H9 (cell line): Measurements from ENCODE around the gene CYSTM1. TPM values are rescaled to one million over a fixed set of nuclear protein-coding genes. Genes with fewer than 3 reads are reported as not detected.

Source experiments
- DNase-seq: peaks from one replicate; pipeline ENCODE4 v3.0.0-alpha.2; 2017
- H2AFZ ChIP-seq: one replicate; pipeline ENCODE4 v1.6.1; 2013; ENCODE audit warnings: mild to moderate bottlenecking, low read length, control low read depth, moderate library complexity
- H2AK5ac ChIP-seq: 2 replicates; pipeline ENCODE4 v1.6.1; 2013; ENCODE audit warnings: low read length, control low read depth, mixed read lengths; ENCODE audit not compliant: insufficient read length
- H2BK120ac ChIP-seq: one replicate; pipeline ENCODE4 v1.6.1; 2013; ENCODE audit warnings: low read depth, mild to moderate bottlenecking, low read length, control low read depth, inconsistent platforms; ENCODE audit not compliant: poor library complexity, severe bottlenecking
- H2BK12ac ChIP-seq: 2 replicates; pipeline ENCODE4 v1.6.1; 2013; ENCODE audit warnings: low read length, control low read depth, mixed read lengths, low read depth; ENCODE audit not compliant: insufficient read length
- H2BK15ac ChIP-seq: 2 replicates; pipeline ENCODE4 v1.6.1; 2013; ENCODE audit warnings: low read depth, low read length, control low read depth
- H2BK20ac ChIP-seq: one replicate; pipeline ENCODE4 v1.6.1; 2013; ENCODE audit warnings: low read depth, mild to moderate bottlenecking, low read length, control low read depth, inconsistent platforms; ENCODE audit not compliant: poor library complexity, severe bottlenecking
- H2BK5ac ChIP-seq: 2 replicates; pipeline ENCODE4 v1.6.1; 2013; ENCODE audit warnings: low read length, control low read depth, mixed read lengths; ENCODE audit not compliant: insufficient read length
- H3K14ac ChIP-seq: 2 replicates; pipeline ENCODE4 v1.6.1; 2013; ENCODE audit warnings: low read length, control low read depth; ENCODE audit not compliant: insufficient read depth
- H3K18ac ChIP-seq: 2 replicates; pipeline ENCODE4 v1.6.1; 2013; ENCODE audit warnings: low read depth, mild to moderate bottlenecking, mixed read lengths, low read length, control low read depth; ENCODE audit not compliant: insufficient read length
- H3K23ac ChIP-seq: 2 replicates; pipeline ENCODE4 v1.6.1; 2013; ENCODE audit warnings: low read length, control low read depth, mixed read lengths, low read depth; ENCODE audit not compliant: insufficient read length
- H3K23me2 ChIP-seq: 2 replicates; pipeline ENCODE4 v1.6.1; 2013; ENCODE audit warnings: low read depth, mild to moderate bottlenecking, mixed read lengths, low read length, control low read depth; ENCODE audit not compliant: insufficient read length, poor library complexity, severe bottlenecking
- H3K27ac ChIP-seq: 2 replicates; pipeline ENCODE4 v1.5.1; 2013; ENCODE audit warnings: low read length, control low read depth, mixed read lengths, low read depth; ENCODE audit not compliant: insufficient read length
- H3K27me3 ChIP-seq: 2 replicates; pipeline ENCODE4 v1.6.1; 2013; ENCODE audit warnings: low read length, control low read depth, inconsistent platforms; ENCODE audit not compliant: insufficient read depth
- H3K4ac ChIP-seq: 2 replicates; pipeline ENCODE4 v1.6.1; 2013; ENCODE audit warnings: low read depth, mild to moderate bottlenecking, control low read depth, inconsistent platforms, low read length, moderate library complexity
- H3K4me1 ChIP-seq: 2 replicates; pipeline ENCODE4 v1.6.1; 2013; ENCODE audit warnings: low read length, control low read depth, inconsistent platforms; ENCODE audit not compliant: insufficient read depth
- H3K4me2 ChIP-seq: 2 replicates; pipeline ENCODE4 v1.6.1; 2013; ENCODE audit warnings: low read length, control low read depth, mixed read lengths; ENCODE audit not compliant: insufficient read length, insufficient read depth
- H3K56ac ChIP-seq: 2 replicates; pipeline ENCODE4 v1.6.1; 2013; ENCODE audit warnings: low read depth, mild to moderate bottlenecking, mixed read lengths, low read length, control low read depth; ENCODE audit not compliant: insufficient read length
- H3K79me1 ChIP-seq: 2 replicates; pipeline ENCODE4 v1.6.1; 2013; ENCODE audit warnings: low read depth, mild to moderate bottlenecking, moderate library complexity, low read length, control low read depth, inconsistent platforms; ENCODE audit not compliant: insufficient read depth, poor library complexity, severe bottlenecking
- H3K79me2 ChIP-seq: 2 replicates; pipeline ENCODE4 v1.6.1; 2013; ENCODE audit warnings: low read length, control low read depth, inconsistent platforms; ENCODE audit not compliant: insufficient read depth
- H3K9ac ChIP-seq: 2 replicates; pipeline ENCODE4 v1.6.1; 2013; ENCODE audit warnings: low read length, control low read depth, mixed read lengths; ENCODE audit not compliant: insufficient read length; ENCODE audit errors: extremely low read depth
- H3K9me3 ChIP-seq: one replicate; pipeline ENCODE4 v1.6.1; 2013; ENCODE audit warnings: low read depth, low read length, inconsistent platforms; ENCODE audit not compliant: control insufficient read depth
- H3T11ph ChIP-seq: one replicate; pipeline ENCODE4 v1.6.1; 2013; ENCODE audit warnings: mild to moderate bottlenecking, low read length, control low read depth, inconsistent platforms
- H4K20me1 ChIP-seq: one replicate; pipeline ENCODE4 v1.6.1; 2013; ENCODE audit not compliant: control insufficient read depth, insufficient read length, insufficient read depth
- H4K5ac ChIP-seq: 2 replicates; pipeline ENCODE4 v1.6.1; 2013; ENCODE audit warnings: low read depth, mild to moderate bottlenecking, mixed read lengths, low read length, control low read depth; ENCODE audit not compliant: insufficient read length
- H4K8ac ChIP-seq: replicated peaks from 2 replicates; pipeline ENCODE4 v1.6.1; 2013; ENCODE audit warnings: low read length, control low read depth, mixed read lengths, low read depth; ENCODE audit not compliant: insufficient read length
- H4K91ac ChIP-seq: 2 replicates; pipeline ENCODE4 v1.6.1; 2013; ENCODE audit warnings: low read depth, mild to moderate bottlenecking, moderate library complexity, mixed read lengths, low read length, control low read depth; ENCODE audit not compliant: insufficient read length
- H3K27ac Mint-ChIP-seq, 3 experiments: 2 replicates in 2 of 3; 3 replicates in 1 of 3; pipeline ENCODE4 v1.8.0; 2020 to 2021; ENCODE audit warnings: mixed read lengths in 3 of 3, mild to moderate bottlenecking in 1 of 3, moderate library complexity in 1 of 3
- H3K27me3 Mint-ChIP-seq: 2 replicates; pipeline ENCODE4 v1.8.0; 2021; ENCODE audit warnings: low read depth, mild to moderate bottlenecking, moderate library complexity, mixed read lengths
- H3K36me3 Mint-ChIP-seq, 3 experiments: 2 replicates in 2 of 3; 3 replicates in 1 of 3; pipeline ENCODE4 v1.8.0; 2020 to 2021; ENCODE audit warnings: low read depth in 3 of 3, mixed read lengths in 3 of 3; ENCODE audit not compliant: insufficient read depth in 1 of 3
- H3K4me1 Mint-ChIP-seq, 2 experiments: 2 replicates each; pipeline ENCODE4 v1.8.0; 2020; ENCODE audit warnings: mixed read lengths in 2 of 2
- H3K4me3 Mint-ChIP-seq, 2 experiments: 2 replicates in 1 of 2; 3 replicates in 1 of 2; pipeline ENCODE4 v1.8.0; 2020 to 2021; ENCODE audit warnings: mild to moderate bottlenecking in 2 of 2, mixed read lengths in 2 of 2, moderate library complexity in 1 of 2
- H3K9me3 Mint-ChIP-seq, 2 experiments: 2 replicates in 1 of 2; 3 replicates in 1 of 2; pipeline ENCODE4 v1.8.0; 2020; ENCODE audit warnings: mild to moderate bottlenecking in 2 of 2, mixed read lengths in 2 of 2, moderate library complexity in 1 of 2
- WGBS: extraction: QIAGEN DNeasy Blood & Tissue Kit; methylation state at CpG from one replicate; pipeline ENCODE4 v1.1.7; 2013; ENCODE audit warnings: missing lambda C conversion rate, low lambda C conversion rate, mixed read lengths; ENCODE audit not compliant: insufficient read length; ENCODE audit errors: extremely low coverage; 5-methylcytosine and 5-hydroxymethylcytosine counted together
- total RNA-seq: library from RNA; stranded (reverse); gene quantifications from 2 replicates; pipeline ENCODE4 v1.2.1, GENCODE V29; 2021
- TF ChIP-seq, protein P1 (sequence below): fragments of 200-600 bp; sonication (generic); conservative IDR thresholded peaks from 3 replicates; pipeline ENCODE4 v1.8.0; 2021; ENCODE audit warnings: antibody characterized with exemption, mild to moderate bottlenecking

CYSTM1 gene
- total RNA-seq, 1 experiment from 2014 or later: 20.6 TPM

DNA sequence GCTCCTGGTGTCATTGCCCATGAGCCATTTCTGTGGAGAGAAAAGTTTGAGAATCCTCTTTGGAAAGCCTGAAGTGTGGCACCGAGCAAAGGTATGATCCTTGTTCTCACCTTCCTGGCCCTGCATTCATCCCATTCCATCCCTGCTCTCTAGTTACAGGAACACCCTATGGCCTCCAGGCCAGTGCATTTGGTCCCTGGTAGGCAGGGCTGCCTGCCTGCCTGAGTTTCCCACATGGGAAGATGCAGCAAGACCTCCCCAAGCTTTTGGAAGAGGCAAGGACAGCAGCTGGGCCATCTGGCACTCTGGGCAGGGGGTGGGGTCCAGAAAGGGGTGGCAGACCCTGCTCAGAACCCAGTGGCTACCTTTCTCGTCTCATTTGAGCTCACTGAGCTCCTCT is 24.8 kb upstream of the CYSTM1 start:
- Histone ChIP-seq H4K8ac (no peak overlapping the region), H2BK12ac (no peak overlapping the region), H3T11ph (no peak overlapping the region), H2AFZ (no peak overlapping the region), H3K27ac (no peak overlapping the region), H2BK15ac (no peak overlapping the region), H4K20me1 (no peaks in the 10 kb centered on the region), H3K4me2 (no peak overlapping the region), H3K18ac (no peak overlapping the region), H3K23me2 (peaks cover 8% of the 10 kb centered on the region), H2BK120ac (no peak overlapping the region), H3K79me2 (no peaks in the 10 kb centered on the region), H2BK5ac (no peak overlapping the region), H3K4ac (no peak overlapping the region), H3K4me1 (no peaks in the 10 kb centered on the region; the same call in 1 of the 2 replicates), H3K9me3 (no peaks in the 10 kb centered on the region), H2BK20ac (no peak overlapping the region), H3K23ac (no peak overlapping the region), H3K56ac (no peak overlapping the region), H3K14ac (no peak overlapping the region), H3K79me1 (no peaks in the 10 kb centered on the region), H3K27me3 (peaks cover 24% of the 10 kb centered on the region), H4K5ac (no peak overlapping the region), H4K91ac (no peak overlapping the region), H2AK5ac (no peak overlapping the region), H3K9ac (no peak overlapping the region)
- DNase-seq: no peak
- TF ChIP-seq, protein P1, sequence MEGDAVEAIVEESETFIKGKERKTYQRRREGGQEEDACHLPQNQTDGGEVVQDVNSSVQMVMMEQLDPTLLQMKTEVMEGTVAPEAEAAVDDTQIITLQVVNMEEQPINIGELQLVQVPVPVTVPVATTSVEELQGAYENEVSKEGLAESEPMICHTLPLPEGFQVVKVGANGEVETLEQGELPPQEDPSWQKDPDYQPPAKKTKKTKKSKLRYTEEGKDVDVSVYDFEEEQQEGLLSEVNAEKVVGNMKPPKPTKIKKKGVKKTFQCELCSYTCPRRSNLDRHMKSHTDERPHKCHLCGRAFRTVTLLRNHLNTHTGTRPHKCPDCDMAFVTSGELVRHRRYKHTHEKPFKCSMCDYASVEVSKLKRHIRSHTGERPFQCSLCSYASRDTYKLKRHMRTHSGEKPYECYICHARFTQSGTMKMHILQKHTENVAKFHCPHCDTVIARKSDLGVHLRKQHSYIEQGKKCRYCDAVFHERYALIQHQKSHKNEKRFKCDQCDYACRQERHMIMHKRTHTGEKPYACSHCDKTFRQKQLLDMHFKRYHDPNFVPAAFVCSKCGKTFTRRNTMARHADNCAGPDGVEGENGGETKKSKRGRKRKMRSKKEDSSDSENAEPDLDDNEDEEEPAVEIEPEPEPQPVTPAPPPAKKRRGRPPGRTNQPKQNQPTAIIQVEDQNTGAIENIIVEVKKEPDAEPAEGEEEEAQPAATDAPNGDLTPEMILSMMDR: no peak
- no CpG with 5 or more reads among the region's 2 CpGs for WGBS
- no peak overlapping the region; a peak in 1 of 7 replicates for H3K27ac Mint-ChIP-seq
- no peak overlapping the region for H3K4me3 Mint-ChIP-seq
- H3K9me3 Mint-ChIP-seq: no peaks in the 10 kb centered on the region; a peak in 1 of 5 replicates
- H3K27me3 Mint-ChIP-seq: peaks cover 48% of the 10 kb centered on the region
- peaks cover 36 to 44% of the 10 kb centered on the region in 2 experiments for H3K4me1 Mint-ChIP-seq
- H3K36me3 Mint-ChIP-seq: no peaks in the 10 kb centered on the region
